ENCODE results near the gene BCL2L2. TPM values are rescaled to one million over a fixed set of nuclear protein-coding genes. Genes with fewer than 3 reads are reported as not detected.
A peak's percentile ranks its signal among the peaks of the same experiment; 100 is the strongest.
"Not testable (repeated sequence)": the region's sequence is repeated elsewhere in the genome, so short reads cannot be mapped to it uniquely, and the experiment has no call there.

BCL2L2 gene, protein sequence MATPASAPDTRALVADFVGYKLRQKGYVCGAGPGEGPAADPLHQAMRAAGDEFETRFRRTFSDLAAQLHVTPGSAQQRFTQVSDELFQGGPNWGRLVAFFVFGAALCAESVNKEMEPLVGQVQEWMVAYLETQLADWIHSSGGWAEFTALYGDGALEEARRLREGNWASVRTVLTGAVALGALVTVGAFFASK
- total RNA-seq: 100 to 1,000 TPM in 3 of 4 donors, 10 to 100 TPM in 1; 92.8 to 132 (median 121) TPM

DNA sequence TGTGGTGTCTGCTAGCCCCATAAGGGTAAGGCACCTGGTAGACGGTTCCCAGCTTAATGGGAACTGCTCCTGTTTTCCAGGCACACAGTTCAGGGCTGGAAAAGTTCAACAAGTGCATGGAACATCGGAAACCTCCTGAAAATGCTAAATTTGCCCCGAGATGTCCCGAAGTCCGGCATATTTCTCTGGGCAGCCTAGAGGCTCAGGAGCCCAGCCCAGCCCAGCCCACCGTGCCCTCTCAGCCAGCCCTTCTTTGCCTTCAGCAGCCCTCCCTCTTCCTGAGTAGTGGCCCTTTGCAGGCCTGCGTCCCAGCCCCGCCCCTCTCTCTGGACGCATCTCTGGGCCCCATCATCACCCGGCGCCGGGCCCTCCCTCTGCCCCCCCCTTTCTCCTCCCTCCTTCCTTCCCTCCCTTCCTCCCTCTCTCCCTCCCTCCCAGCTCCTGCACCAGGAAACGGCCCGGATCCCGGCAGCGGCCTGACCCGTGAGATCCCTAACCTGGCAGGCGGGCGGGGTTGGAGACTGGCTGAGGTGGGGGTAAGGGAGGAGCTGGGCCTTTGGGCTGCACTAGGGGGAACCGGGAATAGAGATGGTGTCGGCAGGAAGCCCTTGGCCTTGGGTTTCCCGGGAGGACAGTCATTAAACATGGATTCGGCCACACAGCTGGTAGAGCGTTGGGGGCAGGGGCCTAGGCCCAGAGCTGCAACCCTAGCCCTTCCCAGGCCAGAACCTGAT is at the start of gene BCL2L2:
BCL2L2 (plus strand) TSS at position 422 of the 734 bp plus-strand sequence. CDS start 935 bp downstream, outside the sequence.
- intact Hi-C loops (cut with DNase I): loop anchor here (10.0 kb wide), 2 partner anchors 182 to 1138 kb away; partner anchors contain the start of gene SDR39U1
- TF ChIP-seq EP300 (IDR thresholded peaks at IDR 0.05): no peak
- TF ChIP-seq, protein P1, sequence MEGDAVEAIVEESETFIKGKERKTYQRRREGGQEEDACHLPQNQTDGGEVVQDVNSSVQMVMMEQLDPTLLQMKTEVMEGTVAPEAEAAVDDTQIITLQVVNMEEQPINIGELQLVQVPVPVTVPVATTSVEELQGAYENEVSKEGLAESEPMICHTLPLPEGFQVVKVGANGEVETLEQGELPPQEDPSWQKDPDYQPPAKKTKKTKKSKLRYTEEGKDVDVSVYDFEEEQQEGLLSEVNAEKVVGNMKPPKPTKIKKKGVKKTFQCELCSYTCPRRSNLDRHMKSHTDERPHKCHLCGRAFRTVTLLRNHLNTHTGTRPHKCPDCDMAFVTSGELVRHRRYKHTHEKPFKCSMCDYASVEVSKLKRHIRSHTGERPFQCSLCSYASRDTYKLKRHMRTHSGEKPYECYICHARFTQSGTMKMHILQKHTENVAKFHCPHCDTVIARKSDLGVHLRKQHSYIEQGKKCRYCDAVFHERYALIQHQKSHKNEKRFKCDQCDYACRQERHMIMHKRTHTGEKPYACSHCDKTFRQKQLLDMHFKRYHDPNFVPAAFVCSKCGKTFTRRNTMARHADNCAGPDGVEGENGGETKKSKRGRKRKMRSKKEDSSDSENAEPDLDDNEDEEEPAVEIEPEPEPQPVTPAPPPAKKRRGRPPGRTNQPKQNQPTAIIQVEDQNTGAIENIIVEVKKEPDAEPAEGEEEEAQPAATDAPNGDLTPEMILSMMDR (IDR thresholded peaks at IDR 0.05): no peak
- TF ChIP-seq POLR2A (IDR thresholded peaks at IDR 0.05; ENCODE audit: low read depth): peak; percentile 9
- peak; percentile 72 to 86 for TF ChIP-seq POLR2AphosphoS5 (IDR thresholded peaks at IDR 0.05)
- under 1% methylated on average over 20 of the region's 24 CpGs for WGBS
- peak; percentile 96 for DNase-seq (ENCODE audit: extremely low spot score)
- H3K27ac ChIP-seq (replicated peaks in 1 of 4): peak within 1 kb of the TSS; percentile 87 to 91 (median 90)
- peaks cover 5 to 38% (median 30%) of the 10 kb centered on the region in 4 donors for H3K36me3 ChIP-seq
- peaks cover 35 to 57% (median 50%) of the 10 kb centered on the region in 4 donors for H3K4me1 ChIP-seq
- H3K27me3 ChIP-seq: no peaks in the 10 kb centered on the region
- H3K9me3 ChIP-seq: no peaks in the 10 kb centered on the region
- H3K4me3 ChIP-seq: peak within 1 kb of the TSS; percentile 69 to 87 (median 75)

DNA sequence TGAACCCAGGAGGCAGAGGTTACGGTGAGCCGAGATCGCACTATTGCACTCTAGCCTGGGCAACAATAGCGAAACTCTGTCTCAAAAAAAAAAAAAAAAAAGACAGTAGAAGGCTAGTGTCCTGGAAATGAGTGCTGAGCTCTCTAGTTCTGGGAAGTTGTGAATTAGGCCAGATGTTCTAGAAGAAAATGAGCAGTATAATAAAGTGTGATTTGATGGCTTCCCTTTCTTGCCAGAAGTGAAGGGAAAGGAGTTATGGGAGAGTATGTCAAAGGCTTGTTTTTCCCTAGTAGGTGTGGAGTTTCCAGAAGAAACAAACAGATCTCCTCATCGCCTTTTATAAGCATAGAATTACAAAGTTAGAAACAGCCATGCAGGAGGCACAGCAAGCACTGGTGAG is 48.4 kb upstream of the BCL2L2 start:
- peaks cover 0 to 4% (median 0%) of the 10 kb centered on the region in 4 donors for H3K27me3 ChIP-seq
- H3K9me3 ChIP-seq: no peaks in the 10 kb centered on the region
- TF ChIP-seq EP300 (IDR thresholded peaks at IDR 0.05) (peak; percentile 21), POLR2AphosphoS5 (IDR thresholded peaks at IDR 0.05) (no peak), POLR2A (IDR thresholded peaks at IDR 0.05; ENCODE audit: low read depth) (no peak)
- TF ChIP-seq, protein P1 (IDR thresholded peaks at IDR 0.05): no peak
- intact Hi-C loops (cut with DNase I): no loop called here
- H3K36me3 ChIP-seq: no peaks in the 10 kb centered on the region
- 72% methylated on average over 5 of the region's 5 CpGs for WGBS
- H3K4me1 ChIP-seq: peaks cover 0 to 13% (median 4%) of the 10 kb centered on the region in 4 donors
- no peak overlapping the region for H3K4me3 ChIP-seq
- H3K27ac ChIP-seq (replicated peaks in 1 of 4): peak overlapping the region in 1 of 4 donors; percentile 18
- no peak for DNase-seq (ENCODE audit: extremely low spot score)

DNA sequence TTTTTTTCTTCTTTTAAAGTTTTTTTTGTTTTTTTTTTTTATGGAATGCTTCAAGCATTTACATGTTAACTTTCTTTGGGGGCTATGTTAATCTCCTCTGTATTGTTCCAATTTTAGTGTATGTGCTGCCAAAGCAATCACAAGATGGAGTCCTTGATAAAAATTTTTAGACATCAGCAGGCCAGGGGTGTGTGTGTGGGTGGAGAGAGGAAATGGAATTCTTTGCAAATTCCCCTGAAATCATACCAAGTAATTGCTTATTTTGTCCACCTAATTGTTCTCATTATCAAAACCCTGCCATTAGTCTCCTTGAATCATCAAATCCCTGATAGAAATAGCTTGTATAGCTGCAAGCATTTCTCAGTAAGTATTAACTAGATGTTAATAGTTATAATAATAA is 47.2 kb upstream of the BCL2L2 start:
- DNase-seq (ENCODE audit: extremely low spot score): no peak
- intact Hi-C loops (cut with DNase I): no loop called here

DNA sequence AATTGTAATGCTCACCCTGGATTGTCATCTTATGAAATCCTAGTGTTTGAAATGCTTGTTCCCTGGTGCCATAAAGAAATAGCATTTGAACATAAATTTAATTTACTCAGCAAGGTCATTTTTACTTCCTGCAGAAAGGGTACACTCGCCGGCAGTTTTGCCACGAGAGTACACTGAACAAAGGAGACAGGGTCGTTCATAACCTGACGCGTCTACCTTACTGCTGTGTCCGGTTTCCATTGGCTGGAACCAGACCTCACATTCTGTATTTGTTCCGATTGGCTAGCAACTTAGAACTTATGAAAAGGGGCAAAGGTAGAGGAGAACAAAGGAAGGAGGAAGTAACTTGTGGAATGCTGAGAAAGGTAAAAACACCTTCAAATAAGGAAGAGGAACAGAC is 45.8 kb upstream of the BCL2L2 start:
- H3K27me3 ChIP-seq; H3K4me3 ChIP-seq; DNase-seq (ENCODE audit: extremely low spot score); H3K27ac ChIP-seq (replicated peaks in 1 of 4); intact Hi-C loops (cut with DNase I); H3K9me3 ChIP-seq; H3K36me3 ChIP-seq: not testable (repeated sequence)
- H3K4me1 ChIP-seq: peaks cover 0 to 15% (median 4%) of the 10 kb centered on the region in 4 donors
- 78% methylated on average over 8 of the region's 8 CpGs for WGBS

More for the DNA sequence above, 47.2 kb upstream of the BCL2L2 start:
- Histone ChIP-seq H3K4me1 (peaks cover 0 to 13% (median 4%) of the 10 kb centered on the region in 4 donors), H3K36me3 (no peaks in the 10 kb centered on the region), H3K27ac (replicated peaks in 1 of 4) (no peak overlapping the region), H3K9me3 (no peaks in the 10 kb centered on the region), H3K27me3 (peaks cover 0 to 4% (median 0%) of the 10 kb centered on the region in 4 donors), H3K4me3 (no peak overlapping the region)
- no peak for TF ChIP-seq EP300 (IDR thresholded peaks at IDR 0.05)
- no peak for TF ChIP-seq POLR2AphosphoS5 (IDR thresholded peaks at IDR 0.05)
- TF ChIP-seq POLR2A (IDR thresholded peaks at IDR 0.05; ENCODE audit: low read depth): no peak
- TF ChIP-seq, protein P1 (IDR thresholded peaks at IDR 0.05): no peak

DNA sequence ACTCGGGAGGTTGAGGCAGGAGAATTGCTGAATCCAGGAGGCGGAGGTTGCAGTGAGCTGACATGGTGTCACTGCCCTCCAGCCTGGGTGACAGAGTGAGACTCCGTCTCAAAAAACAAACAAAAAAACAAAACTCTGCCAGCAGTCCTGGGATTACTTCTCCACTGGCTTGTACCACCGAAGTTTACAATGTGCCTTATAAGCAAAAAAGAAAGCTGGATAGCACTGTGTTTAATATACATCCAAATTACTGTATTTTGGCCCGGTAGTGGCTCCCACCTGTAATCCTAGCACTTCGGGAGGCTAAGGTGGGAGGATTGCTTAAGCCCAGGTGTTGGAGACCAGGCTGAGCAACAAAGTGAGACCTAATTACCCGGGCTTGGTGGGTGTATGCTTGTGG is 37.4 kb upstream of the BCL2L2 start:
- no peak for DNase-seq (ENCODE audit: extremely low spot score)
- intact Hi-C loops (cut with DNase I): no loop called here
- 93% methylated on average over 7 of the region's 7 CpGs for WGBS
- H3K4me1 ChIP-seq: peaks cover 0 to 6% (median 0%) of the 10 kb centered on the region in 4 donors
- no peak overlapping the region for H3K4me3 ChIP-seq
- no peaks in the 10 kb centered on the region for H3K9me3 ChIP-seq
- H3K27me3 ChIP-seq: no peaks in the 10 kb centered on the region
- H3K36me3 ChIP-seq: no peaks in the 10 kb centered on the region
- no peak for TF ChIP-seq POLR2AphosphoS5 (IDR thresholded peaks at IDR 0.05)
- TF ChIP-seq, protein P1 (IDR thresholded peaks at IDR 0.05): no peak
- no peak for TF ChIP-seq POLR2A (IDR thresholded peaks at IDR 0.05; ENCODE audit: low read depth)
- no peak for TF ChIP-seq EP300 (IDR thresholded peaks at IDR 0.05)
- H3K27ac ChIP-seq (replicated peaks in 1 of 4): no peak overlapping the region
